Psoas muscle (tissue), 8 donors: ENCODE results near the gene WDR70. TPM values are rescaled to one million over a fixed set of nuclear protein-coding genes. Genes with fewer than 3 reads are reported as not detected.

Source experiments
- ATAC-seq, 4 donors: fragments of 200-7000 bp; cut with Tn5 transposase; one replicate each; pipeline ENCODE4 v1.9.1; 2020; ENCODE audit warnings: moderate library complexity in 3 of 4, mild to moderate bottlenecking in 2 of 4
- DNase-seq, 2 donors: peaks; one replicate each; pipeline ENCODE4 v3.0.0-alpha.2; 2020
- H3K27ac ChIP-seq: fragments of 200-600 bp; one replicate; pipeline ENCODE4 v1.8.0; 2022
- H3K27me3 ChIP-seq, 3 donors: fragments of 200-600 bp in 1 of 3; one replicate each; pipeline versions ENCODE4 v1.6.1 to v1.8.0; 2013 to 2022; ENCODE audit warnings: low read length in 2 of 3, mild to moderate bottlenecking in 2 of 3, moderate library complexity in 1 of 3; ENCODE audit not compliant: insufficient read depth in 3 of 3
- H3K36me3 ChIP-seq, 2 donors: fragments of 200-600 bp in 1 of 2; one replicate each; pipeline versions ENCODE4 v1.6.1 to v1.8.0; 2013 to 2022; ENCODE audit warnings: low read depth in 1 of 2, mild to moderate bottlenecking in 1 of 2, moderate library complexity in 1 of 2; ENCODE audit not compliant: insufficient read depth in 1 of 2
- H3K4me1 ChIP-seq: fragments of 200-600 bp; one replicate; pipeline ENCODE4 v1.8.0; 2022
- H3K4me3 ChIP-seq: fragments of 200-600 bp; one replicate; pipeline ENCODE4 v1.8.0; 2022; ENCODE audit warnings: mild to moderate bottlenecking
- H3K9me3 ChIP-seq: fragments of 200-600 bp; one replicate; pipeline ENCODE4 v1.8.0; 2022
- WGBS, 3 donors: extraction: QIAGEN DNeasy Blood & Tissue Kit; methylation state at CpG; one replicate each; pipeline versions ENCODE4 v1.1.6 to v1.1.7; 2013; 5-methylcytosine and 5-hydroxymethylcytosine counted together
- intact Hi-C, 2 donors: fragments of 100-400 bp; cut with DNase I; formaldehyde crosslinking; loops; one replicate each; pipeline versions ENCODE4 v1.11.0 to v1.14.2; 2022
- polyA plus RNA-seq, 3 donors: library from polyadenylated mRNA; stranded (reverse); fragments of 200-250 nt; gene quantifications; one replicate each; pipeline ENCODE4 v1.2.3, GENCODE V29; 2013
- total RNA-seq, 4 donors: library from RNA; stranded (reverse); fragmentation: NEBNext Ultra II Directional in 2 of 4; extraction: Animal tissue kit (Norgen Biotek cat#: 25700) in 2 of 4; gene quantifications; one replicate each; pipeline versions ENCODE4 v1.2.1 to v1.2.4, GENCODE V29; 2021 to 2023
- TF ChIP-seq, protein P1 (sequence below): fragments of 200-600 bp; IDR thresholded peaks from one replicate; pipeline ENCODE4 v1.8.0; 2022; ENCODE audit warnings: antibody characterized with exemption
- donor health status: healthy with polysubstance abuse.
- donor health status: DM: no; HTN: no; CAD: no; lungs with moderate emphysema.
- donor health status: Bipolar disorder and iron deficiency.
- donor health status: healthy.
- donor health status: DM: yes; HTN: yes; CAD: no.
- donor health status: DM: no; HTN: no; CAD: no.
- donor health status: DM: no; HTN: no; CAD: no.
- donor health status: DM: yes; HTN: yes; CAD: no.

WDR70 gene
- total and polyA plus RNA-seq, 7 donors: 16.3 to 37.8 (median 26.0) TPM

DNA sequence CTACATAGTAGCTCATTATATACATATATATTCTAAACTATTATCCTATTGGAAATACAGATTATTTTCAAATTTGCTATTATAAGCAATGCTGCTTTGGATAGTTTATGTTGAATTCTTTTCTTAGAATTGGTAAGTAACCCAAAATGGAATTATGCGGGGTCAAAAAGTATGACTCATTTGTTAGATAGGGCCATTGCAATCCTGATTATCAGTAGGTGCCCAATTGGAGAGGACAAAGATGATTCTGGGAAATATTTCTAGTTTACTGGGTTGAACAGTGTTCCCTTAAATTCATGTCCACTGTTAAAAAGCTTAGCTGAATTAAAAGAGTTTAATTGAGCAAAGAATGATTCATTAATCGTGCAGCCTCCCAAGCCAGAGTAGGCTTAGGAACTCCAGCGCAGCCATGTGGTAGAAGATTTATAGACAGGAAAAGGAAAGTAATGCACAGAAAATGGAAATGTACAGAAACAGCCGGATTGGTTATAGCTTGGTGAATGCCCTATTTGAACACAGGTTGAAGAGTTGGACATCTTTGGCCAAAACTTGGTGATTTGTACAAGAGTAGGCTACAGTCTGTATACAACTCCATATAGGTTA lies 379.0 kb downstream of the WDR70 start:
- WGBS, 3 donors: 94 to 97% (median 94%) methylated on average over 4 of the region's 4 CpGs
- H3K36me3 ChIP-seq: peaks cover 0 to 2% of the 10 kb centered on the region in 2 donors
- H3K4me3 ChIP-seq: no peak overlapping the region
- H3K9me3 ChIP-seq: no peaks in the 10 kb centered on the region
- H3K27me3 ChIP-seq: no peaks in the 10 kb centered on the region
- H3K27ac ChIP-seq: no peak overlapping the region
- no peaks in the 10 kb centered on the region for H3K4me1 ChIP-seq
- TF ChIP-seq, protein P1, sequence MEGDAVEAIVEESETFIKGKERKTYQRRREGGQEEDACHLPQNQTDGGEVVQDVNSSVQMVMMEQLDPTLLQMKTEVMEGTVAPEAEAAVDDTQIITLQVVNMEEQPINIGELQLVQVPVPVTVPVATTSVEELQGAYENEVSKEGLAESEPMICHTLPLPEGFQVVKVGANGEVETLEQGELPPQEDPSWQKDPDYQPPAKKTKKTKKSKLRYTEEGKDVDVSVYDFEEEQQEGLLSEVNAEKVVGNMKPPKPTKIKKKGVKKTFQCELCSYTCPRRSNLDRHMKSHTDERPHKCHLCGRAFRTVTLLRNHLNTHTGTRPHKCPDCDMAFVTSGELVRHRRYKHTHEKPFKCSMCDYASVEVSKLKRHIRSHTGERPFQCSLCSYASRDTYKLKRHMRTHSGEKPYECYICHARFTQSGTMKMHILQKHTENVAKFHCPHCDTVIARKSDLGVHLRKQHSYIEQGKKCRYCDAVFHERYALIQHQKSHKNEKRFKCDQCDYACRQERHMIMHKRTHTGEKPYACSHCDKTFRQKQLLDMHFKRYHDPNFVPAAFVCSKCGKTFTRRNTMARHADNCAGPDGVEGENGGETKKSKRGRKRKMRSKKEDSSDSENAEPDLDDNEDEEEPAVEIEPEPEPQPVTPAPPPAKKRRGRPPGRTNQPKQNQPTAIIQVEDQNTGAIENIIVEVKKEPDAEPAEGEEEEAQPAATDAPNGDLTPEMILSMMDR: no peak
- DNase-seq (no peak), ATAC-seq (no peak)
- intact Hi-C loops: no loop called here

DNA sequence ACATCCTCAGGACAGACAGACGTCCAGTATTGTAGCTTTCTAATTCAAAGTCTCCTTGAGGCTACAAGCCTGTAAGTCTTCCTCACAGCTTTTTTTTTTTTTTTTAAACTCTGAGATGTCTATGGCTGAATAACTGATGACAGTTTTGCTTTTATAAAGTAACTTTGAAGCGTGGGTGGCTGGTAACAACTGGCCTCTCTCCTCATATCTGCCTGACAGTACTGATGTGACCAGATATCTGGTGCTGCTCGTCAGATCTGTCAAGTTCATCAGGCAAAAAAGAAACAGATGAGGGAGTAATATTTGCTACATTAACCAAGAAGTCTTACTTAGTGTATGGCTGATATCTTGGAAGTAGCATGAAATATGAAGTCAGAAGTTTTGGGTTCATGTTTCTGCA lies 388.1 kb downstream of the WDR70 start:
- intact Hi-C loops: no loop called here
- Histone ChIP-seq H3K4me3 (no peak overlapping the region), H3K27me3 (no peaks in the 10 kb centered on the region), H3K4me1 (no peaks in the 10 kb centered on the region), H3K9me3 (no peaks in the 10 kb centered on the region), H3K27ac (no peak overlapping the region), H3K36me3 (no peaks in the 10 kb centered on the region)
- 72 to 83% (median 75%) methylated on average over 3 of the region's 3 CpGs for WGBS, 3 donors
- no peak for ATAC-seq
- TF ChIP-seq, protein P1: no peak
- no peak for DNase-seq

DNA sequence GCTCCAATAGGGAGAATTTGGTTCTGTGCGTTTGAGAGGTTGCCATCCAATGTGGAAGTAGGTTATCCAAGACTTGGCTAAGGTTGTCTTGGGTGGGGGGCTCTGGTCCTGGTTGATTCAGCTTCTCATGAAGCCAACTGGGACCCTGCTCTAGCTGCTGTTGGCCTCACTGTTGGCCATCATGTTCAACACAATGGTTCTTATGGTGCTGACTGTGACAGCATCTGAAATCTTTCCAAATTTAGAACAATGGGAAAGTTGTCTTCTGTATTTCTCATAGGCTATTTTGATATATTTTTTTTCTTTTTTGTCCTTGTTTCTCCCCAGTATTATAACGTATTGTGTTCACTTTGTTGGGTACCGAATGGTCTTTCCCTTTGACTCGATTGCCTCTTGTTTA lies 388.8 kb downstream of the WDR70 start:
- H3K4me1 ChIP-seq: no peaks in the 10 kb centered on the region
- H3K4me3 ChIP-seq: no peak overlapping the region
- H3K27ac ChIP-seq: no peak overlapping the region
- intact Hi-C loops: no loop called here
- WGBS, 3 donors: 56 to 73% (median 61%) methylated on average over 4 of the region's 4 CpGs
- no peak for DNase-seq
- ATAC-seq: no peak
- H3K9me3 ChIP-seq: no peaks in the 10 kb centered on the region
- H3K36me3 ChIP-seq: no peaks in the 10 kb centered on the region
- no peaks in the 10 kb centered on the region for H3K27me3 ChIP-seq
- TF ChIP-seq, protein P1: no peak

DNA sequence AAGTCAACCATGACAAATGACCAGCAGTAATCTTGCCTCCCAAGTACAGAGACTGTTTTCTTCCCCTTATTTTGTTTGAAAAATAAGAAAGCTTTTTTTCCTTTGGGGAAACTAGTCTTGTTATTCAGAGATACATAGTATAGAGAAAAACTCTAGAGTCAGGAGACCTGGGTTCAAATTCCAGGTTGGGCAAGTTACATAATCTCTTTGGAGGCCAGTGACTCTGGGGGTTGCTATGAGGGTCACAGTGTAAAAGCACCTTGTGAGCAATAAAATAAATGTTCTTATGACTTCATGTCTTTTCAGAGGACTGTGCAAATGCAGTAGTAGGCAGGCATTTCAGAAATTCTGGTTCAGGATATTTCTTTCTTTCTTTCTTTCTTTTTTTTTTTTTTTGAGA lies 389.3 kb downstream of the WDR70 start:
- Histone ChIP-seq H3K27ac (no peak overlapping the region), H3K4me3 (no peak overlapping the region), H3K9me3 (no peaks in the 10 kb centered on the region), H3K27me3 (no peaks in the 10 kb centered on the region), H3K36me3 (no peaks in the 10 kb centered on the region), H3K4me1 (no peaks in the 10 kb centered on the region)
- ATAC-seq (no peak), DNase-seq (no peak)
- intact Hi-C loops: no loop called here
- TF ChIP-seq, protein P1: no peak

DNA sequence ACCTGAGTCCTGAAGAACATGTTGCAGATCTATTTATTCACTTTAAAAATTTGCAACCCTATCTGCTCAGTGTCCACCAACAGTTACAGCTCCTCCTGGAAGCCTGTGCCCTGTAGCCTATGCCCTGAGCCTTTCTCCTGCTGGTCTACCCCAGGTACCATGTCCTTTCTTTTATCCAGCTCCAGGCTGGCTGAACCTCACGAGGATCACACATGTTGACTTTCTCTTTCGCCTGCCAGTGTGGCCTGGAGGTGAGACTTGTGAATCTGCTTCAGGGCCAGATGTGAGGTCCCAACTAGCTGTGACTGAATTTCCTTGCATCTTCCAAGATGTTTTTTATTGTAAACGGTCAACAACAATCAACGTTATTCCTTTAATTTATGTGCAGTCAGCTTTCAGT lies 390.0 kb downstream of the WDR70 start:
- DNase-seq (no peak), ATAC-seq (no peak)
- H3K9me3 ChIP-seq: no peaks in the 10 kb centered on the region
- intact Hi-C loops: no loop called here
- H3K27ac ChIP-seq: no peak overlapping the region
- H3K27me3 ChIP-seq: no peaks in the 10 kb centered on the region
- TF ChIP-seq, protein P1: no peak
- H3K4me1 ChIP-seq: no peaks in the 10 kb centered on the region
- WGBS, 3 donors: 86 to 89% (median 86%) methylated on average over 4 of the region's 4 CpGs
- no peak overlapping the region for H3K4me3 ChIP-seq
- no peaks in the 10 kb centered on the region for H3K36me3 ChIP-seq
